Measurements from ENCODE around the gene CLASRP. TPM values are rescaled to one million over a fixed set of nuclear protein-coding genes. Genes with fewer than 3 reads are reported as not detected.
A peak's percentile ranks its signal among the peaks of the same experiment; 100 is the strongest.

The CLASRP gene
- total and polyA plus RNA-seq, 2 donors = 22.6 to 147 TPM

- peaks cover 0 to 3% of the 10 kb centered on the region in 2 donors for H3K36me3 ChIP-seq (ENCODE audit: control insufficient read depth in 2 of 2, insufficient read depth in 2 of 2, low read length in 1 of 2)
- no peak overlapping the region for H3K4me3 ChIP-seq (ENCODE audit: low read length in 2 of 2)
- H3K27me3 ChIP-seq (ENCODE audit: control insufficient read depth in 2 of 2, insufficient read depth in 1 of 2, low read length in 1 of 2) = no peaks in the 10 kb centered on the region
- 81% methylated on average over 13 of the region's 13 CpGs for WGBS
- no peaks in the 10 kb centered on the region for H3K9me3 ChIP-seq (ENCODE audit: control insufficient read depth in 2 of 2, insufficient read depth in 1 of 2, low read length in 1 of 2)
- H3K4me1 ChIP-seq (ENCODE audit: control insufficient read depth in 2 of 2, insufficient read depth in 2 of 2, low read length in 2 of 2) = no peaks in the 10 kb centered on the region
- DNase-seq (ENCODE audit: low read depth in 6 of 9, low spot score in 9 of 9) = peak in 5 of 9 donors; percentile 38 to 69 (median 42)
- peak overlapping the region in 1 of 2 donors; percentile 42 for H3K27ac ChIP-seq (ENCODE audit: low read depth in 1 of 2, low read length in 1 of 2)
Measured at GRCh38 chr19:45016388-45017314, 22.2 kb upstream of the CLASRP start.

GRCh38 chr19:45019187-45019586 is 19.7 kb upstream of the CLASRP start:
- no peak overlapping the region for H3K27ac ChIP-seq (ENCODE audit: low read depth in 1 of 2, low read length in 1 of 2)
- WGBS = 96% methylated on average over 2 of the region's 2 CpGs
- no peaks in the 10 kb centered on the region for H3K9me3 ChIP-seq (ENCODE audit: control insufficient read depth in 2 of 2, insufficient read depth in 1 of 2, low read length in 1 of 2)
- H3K4me1 ChIP-seq (ENCODE audit: control insufficient read depth in 2 of 2, insufficient read depth in 2 of 2, low read length in 2 of 2) = no peaks in the 10 kb centered on the region
- no peak overlapping the region for H3K4me3 ChIP-seq (ENCODE audit: low read length in 2 of 2)
- no peak for DNase-seq (ENCODE audit: low read depth in 6 of 9, low spot score in 9 of 9)
- peaks cover 0 to 6% of the 10 kb centered on the region in 2 donors for H3K36me3 ChIP-seq (ENCODE audit: control insufficient read depth in 2 of 2, insufficient read depth in 2 of 2, low read length in 1 of 2)
- H3K27me3 ChIP-seq (ENCODE audit: control insufficient read depth in 2 of 2, insufficient read depth in 1 of 2, low read length in 1 of 2) = no peaks in the 10 kb centered on the region

GRCh38 chr19:45020071-45020470 is 18.8 kb upstream of the CLASRP start:
- H3K4me1 ChIP-seq (ENCODE audit: control insufficient read depth in 2 of 2, insufficient read depth in 2 of 2, low read length in 2 of 2) = no peaks in the 10 kb centered on the region
- peaks cover 0 to 7% of the 10 kb centered on the region in 2 donors for H3K36me3 ChIP-seq (ENCODE audit: control insufficient read depth in 2 of 2, insufficient read depth in 2 of 2, low read length in 1 of 2)
- whole genome bisulfite sequencing = 95% methylated on average over 3 of the region's 3 CpGs
- no peak overlapping the region for H3K27ac ChIP-seq (ENCODE audit: low read depth in 1 of 2, low read length in 1 of 2)
- no peaks in the 10 kb centered on the region for H3K27me3 ChIP-seq (ENCODE audit: control insufficient read depth in 2 of 2, insufficient read depth in 1 of 2, low read length in 1 of 2)
- H3K9me3 ChIP-seq (ENCODE audit: control insufficient read depth in 2 of 2, insufficient read depth in 1 of 2, low read length in 1 of 2) = no peaks in the 10 kb centered on the region
- H3K4me3 ChIP-seq (ENCODE audit: low read length in 2 of 2) = no peak overlapping the region
- DNase-seq (ENCODE audit: low read depth in 6 of 9, low spot score in 9 of 9) = no peak

GRCh38 chr19:45021971-45022370 is 16.9 kb upstream of the CLASRP start:
- Histone ChIP-seq H3K36me3 (ENCODE audit: control insufficient read depth in 2 of 2, insufficient read depth in 2 of 2, low read length in 1 of 2) (peaks cover 0 to 6% of the 10 kb centered on the region in 2 donors), H3K27ac (ENCODE audit: low read depth in 1 of 2, low read length in 1 of 2) (no peak overlapping the region)
- DNase-seq (ENCODE audit: low read depth in 6 of 9, low spot score in 9 of 9) = no peak

GRCh38 chr19:45023048-45023447 is 15.8 kb upstream of the CLASRP start:
- Histone ChIP-seq H3K4me3 (ENCODE audit: low read length in 2 of 2) (no peak overlapping the region), H3K27me3 (ENCODE audit: control insufficient read depth in 2 of 2, insufficient read depth in 1 of 2, low read length in 1 of 2) (no peaks in the 10 kb centered on the region), H3K36me3 (ENCODE audit: control insufficient read depth in 2 of 2, insufficient read depth in 2 of 2, low read length in 1 of 2) (peaks cover 3 to 6% of the 10 kb centered on the region in 2 donors), H3K27ac (ENCODE audit: low read depth in 1 of 2, low read length in 1 of 2) (no peak overlapping the region), H3K9me3 (ENCODE audit: control insufficient read depth in 2 of 2, insufficient read depth in 1 of 2, low read length in 1 of 2) (no peaks in the 10 kb centered on the region), H3K4me1 (ENCODE audit: control insufficient read depth in 2 of 2, insufficient read depth in 2 of 2, low read length in 2 of 2) (no peaks in the 10 kb centered on the region)
- no peak for DNase-seq (ENCODE audit: low read depth in 6 of 9, low spot score in 9 of 9)
- 94% methylated on average over 4 of the region's 4 CpGs for WGBS

More at GRCh38 chr19:45021971-45022370, 16.9 kb upstream of the CLASRP start:
- H3K4me3 ChIP-seq (ENCODE audit: low read length in 2 of 2) = no peak overlapping the region
- 96% methylated on average over 14 of the region's 14 CpGs for WGBS
- H3K27me3 ChIP-seq (ENCODE audit: control insufficient read depth in 2 of 2, insufficient read depth in 1 of 2, low read length in 1 of 2) = no peaks in the 10 kb centered on the region
- no peaks in the 10 kb centered on the region for H3K9me3 ChIP-seq (ENCODE audit: control insufficient read depth in 2 of 2, insufficient read depth in 1 of 2, low read length in 1 of 2)
- H3K4me1 ChIP-seq (ENCODE audit: control insufficient read depth in 2 of 2, insufficient read depth in 2 of 2, low read length in 2 of 2) = no peaks in the 10 kb centered on the region

GRCh38 chr19:45025264-45025663 is 13.6 kb upstream of the CLASRP start:
- 97% methylated on average over 9 of the region's 9 CpGs for whole genome bisulfite sequencing
- Histone ChIP-seq H3K27me3 (ENCODE audit: control insufficient read depth in 2 of 2, insufficient read depth in 1 of 2, low read length in 1 of 2) (no peaks in the 10 kb centered on the region), H3K4me3 (ENCODE audit: low read length in 2 of 2) (no peak overlapping the region), H3K4me1 (ENCODE audit: control insufficient read depth in 2 of 2, insufficient read depth in 2 of 2, low read length in 2 of 2) (no peaks in the 10 kb centered on the region), H3K27ac (ENCODE audit: low read depth in 1 of 2, low read length in 1 of 2) (no peak overlapping the region), H3K36me3 (ENCODE audit: control insufficient read depth in 2 of 2, insufficient read depth in 2 of 2, low read length in 1 of 2) (peaks cover 9 to 11% of the 10 kb centered on the region in 2 donors), H3K9me3 (ENCODE audit: control insufficient read depth in 2 of 2, insufficient read depth in 1 of 2, low read length in 1 of 2) (no peaks in the 10 kb centered on the region)
- no peak for DNase-seq (ENCODE audit: low read depth in 6 of 9, low spot score in 9 of 9)

- Histone ChIP-seq H3K9me3 (ENCODE audit: control insufficient read depth in 2 of 2, insufficient read depth in 1 of 2, low read length in 1 of 2) (no peaks in the 10 kb centered on the region), H3K4me1 (ENCODE audit: control insufficient read depth in 2 of 2, insufficient read depth in 2 of 2, low read length in 2 of 2) (no peaks in the 10 kb centered on the region), H3K27me3 (ENCODE audit: control insufficient read depth in 2 of 2, insufficient read depth in 1 of 2, low read length in 1 of 2) (no peaks in the 10 kb centered on the region), H3K4me3 (ENCODE audit: low read length in 2 of 2) (no peak overlapping the region), H3K36me3 (ENCODE audit: control insufficient read depth in 2 of 2, insufficient read depth in 2 of 2, low read length in 1 of 2) (peaks cover 8 to 9% of the 10 kb centered on the region in 2 donors), H3K27ac (ENCODE audit: low read depth in 1 of 2, low read length in 1 of 2) (no peak overlapping the region)
- 93% methylated on average over 2 of the region's 2 CpGs for WGBS
- DNase-seq (ENCODE audit: low read depth in 6 of 9, low spot score in 9 of 9) = no peak
Measured at GRCh38 chr19:45027371-45027770, 11.5 kb upstream of the CLASRP start.

GRCh38 chr19:45030825-45031224 is 8.0 kb upstream of the CLASRP start:
- WGBS = 98% methylated on average over 6 of the region's 6 CpGs
- no peak for DNase-seq (ENCODE audit: low read depth in 6 of 9, low spot score in 9 of 9)
- H3K27me3 ChIP-seq (ENCODE audit: control insufficient read depth in 2 of 2, insufficient read depth in 1 of 2, low read length in 1 of 2) = no peaks in the 10 kb centered on the region
- peaks cover 15 to 18% of the 10 kb centered on the region in 2 donors for H3K36me3 ChIP-seq (ENCODE audit: control insufficient read depth in 2 of 2, insufficient read depth in 2 of 2, low read length in 1 of 2)
- no peaks in the 10 kb centered on the region for H3K9me3 ChIP-seq (ENCODE audit: control insufficient read depth in 2 of 2, insufficient read depth in 1 of 2, low read length in 1 of 2)
- no peaks in the 10 kb centered on the region for H3K4me1 ChIP-seq (ENCODE audit: control insufficient read depth in 2 of 2, insufficient read depth in 2 of 2, low read length in 2 of 2)
- H3K27ac ChIP-seq (ENCODE audit: low read depth in 1 of 2, low read length in 1 of 2) = no peak overlapping the region
- no peak overlapping the region for H3K4me3 ChIP-seq (ENCODE audit: low read length in 2 of 2)

GRCh38 chr19:45032421-45032820 is 6.4 kb upstream of the CLASRP start:
- Histone ChIP-seq H3K27ac (ENCODE audit: low read depth in 1 of 2, low read length in 1 of 2) (no peak overlapping the region), H3K27me3 (ENCODE audit: control insufficient read depth in 2 of 2, insufficient read depth in 1 of 2, low read length in 1 of 2) (no peaks in the 10 kb centered on the region), H3K4me1 (ENCODE audit: control insufficient read depth in 2 of 2, insufficient read depth in 2 of 2, low read length in 2 of 2) (no peaks in the 10 kb centered on the region), H3K4me3 (ENCODE audit: low read length in 2 of 2) (no peak overlapping the region), H3K36me3 (ENCODE audit: control insufficient read depth in 2 of 2, insufficient read depth in 2 of 2, low read length in 1 of 2) (peaks cover 15 to 22% of the 10 kb centered on the region in 2 donors), H3K9me3 (ENCODE audit: control insufficient read depth in 2 of 2, insufficient read depth in 1 of 2, low read length in 1 of 2) (peaks cover 0 to 2% of the 10 kb centered on the region in 2 donors)
- no peak for DNase-seq (ENCODE audit: low read depth in 6 of 9, low spot score in 9 of 9)
- WGBS = 96% methylated on average over 18 of the region's 18 CpGs

Measured in thymus (tissue), 11 donors.